ENCODE data around the gene TLE2. TPM values are rescaled to one million over a fixed set of nuclear protein-coding genes. Genes with fewer than 3 reads are reported as not detected.
"Not testable (repeated sequence)": the region's sequence is repeated elsewhere in the genome, so short reads cannot be mapped to it uniquely, and the experiment has no call there.

TLE2 gene
- total RNA-seq, 2 experiments from 2014 or later: 0.99 to 1.00 TPM

GRCh38 chr19:3039641-3040077 is 10.6 kb upstream of the TLE2 start:
- no peak overlapping the region for H3K27ac Mint-ChIP-seq
- POLR2A ChIA-PET: no interaction called here

DNA sequence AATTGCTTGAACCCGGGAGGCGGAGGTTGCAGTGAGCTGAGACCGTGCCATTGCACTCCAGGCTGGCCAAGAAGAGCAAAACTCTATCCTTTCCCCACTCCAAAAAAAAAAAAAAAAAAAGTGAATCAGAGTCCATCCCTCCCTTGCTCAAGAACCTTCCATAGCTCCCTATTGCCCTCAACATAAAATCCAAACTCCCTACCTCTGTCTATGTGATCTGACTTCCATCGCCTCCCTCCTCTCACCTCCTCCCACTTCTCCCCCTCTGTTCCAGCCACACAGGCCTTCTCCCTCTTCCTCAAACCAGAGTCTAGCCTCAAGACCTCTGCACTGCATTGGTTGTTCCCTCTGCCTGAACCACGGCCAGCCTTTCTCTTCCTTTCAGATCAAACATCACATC is 10.0 kb upstream of the TLE2 start:
- H3K36me3 Mint-ChIP-seq (ENCODE audit: low read depth): no peaks in the 10 kb centered on the region
- no peak overlapping the region for H3K4me3 Mint-ChIP-seq
- peaks cover 4% of the 10 kb centered on the region for H3K27me3 Mint-ChIP-seq
- peaks cover 25% of the 10 kb centered on the region for H3K4me1 Mint-ChIP-seq
- H3K27ac Mint-ChIP-seq: peak overlapping the region; percentile 31
- CTCF ChIA-PET: interaction anchor here (0.6 to 1.1 kb wide), 7 partner anchors 13 to 101 kb away, joined by 3 to 5 read pairs (median 3); no protein-coding TSS in a partner anchor
- no peaks in the 10 kb centered on the region for H3K9me3 Mint-ChIP-seq
- no peak for DNase-seq
- POLR2A ChIA-PET: no interaction called here

More at GRCh38 chr19:3039641-3040077, 10.6 kb upstream of the TLE2 start:
- Mint-ChIP-seq H3K36me3 (ENCODE audit: low read depth) (no peaks in the 10 kb centered on the region), H3K4me1 (peaks cover 19% of the 10 kb centered on the region), H3K4me3 (no peak overlapping the region), H3K9me3 (no peaks in the 10 kb centered on the region), H3K27me3 (peaks cover 1% of the 10 kb centered on the region)
- DNase-seq: no peak
- CTCF ChIA-PET: interaction anchor here (0.7 to 1.1 kb wide), 3 partner anchors 13 to 334 kb away, joined by 3 to 6 read pairs (median 3); no protein-coding TSS in a partner anchor

DNA sequence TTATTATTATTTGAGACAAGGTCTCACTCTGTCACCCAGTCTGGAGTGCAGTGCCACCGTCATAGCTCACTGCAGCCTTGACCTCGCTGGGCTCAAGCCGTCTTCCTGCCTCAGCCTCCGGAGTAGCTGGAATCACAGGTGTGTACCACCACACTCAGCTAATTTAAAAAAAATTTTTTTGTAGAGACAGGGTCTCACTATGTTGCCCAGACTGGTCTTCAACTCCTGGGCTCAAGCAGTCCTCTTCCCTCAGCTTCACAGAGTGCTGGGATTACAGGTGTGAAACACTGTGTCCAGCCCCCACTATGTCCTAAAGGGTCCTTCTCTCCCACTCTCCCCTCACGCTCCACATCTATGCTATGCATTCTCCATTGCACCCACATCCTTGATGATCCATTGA is 9.1 kb upstream of the TLE2 start:
- POLR2A ChIA-PET: interaction anchor here (0.6 kb wide), 1 partner anchor 42 kb away, joined by 3 read pairs; no protein-coding TSS in a partner anchor
- DNase-seq: no peak
- CTCF ChIA-PET: interaction anchor here (3.2 kb wide), 1 partner anchor 15 kb away, joined by 13 read pairs; no protein-coding TSS in a partner anchor
- H3K9me3 Mint-ChIP-seq: no peaks in the 10 kb centered on the region
- no peaks in the 10 kb centered on the region for H3K36me3 Mint-ChIP-seq (ENCODE audit: low read depth)
- peaks cover 10% of the 10 kb centered on the region for H3K27me3 Mint-ChIP-seq
- H3K4me1 Mint-ChIP-seq: peaks cover 25% of the 10 kb centered on the region
- no peak overlapping the region for H3K4me3 Mint-ChIP-seq
- H3K27ac Mint-ChIP-seq: no peak overlapping the region

GRCh38 chr19:3036977-3037544 is 8.0 kb upstream of the TLE2 start:
- not testable (repeated sequence) for DNase-seq; H3K36me3 Mint-ChIP-seq (ENCODE audit: low read depth); H3K27ac Mint-ChIP-seq; H3K9me3 Mint-ChIP-seq
- ChIA-PET POLR2A (interaction anchor here (0.8 kb wide), 1 partner anchor 16 kb away, joined by 3 read pairs; no protein-coding TSS in a partner anchor), CTCF (interaction anchor here (1.7 to 3.2 kb wide), 5 partner anchors 13 to 86 kb away, joined by 4 to 21 read pairs (median 10); no protein-coding TSS in a partner anchor)
- peaks cover 17% of the 10 kb centered on the region for H3K27me3 Mint-ChIP-seq
- H3K4me1 Mint-ChIP-seq: peaks cover 21% of the 10 kb centered on the region
- peak overlapping the region; percentile 79 for H3K4me3 Mint-ChIP-seq

DNA sequence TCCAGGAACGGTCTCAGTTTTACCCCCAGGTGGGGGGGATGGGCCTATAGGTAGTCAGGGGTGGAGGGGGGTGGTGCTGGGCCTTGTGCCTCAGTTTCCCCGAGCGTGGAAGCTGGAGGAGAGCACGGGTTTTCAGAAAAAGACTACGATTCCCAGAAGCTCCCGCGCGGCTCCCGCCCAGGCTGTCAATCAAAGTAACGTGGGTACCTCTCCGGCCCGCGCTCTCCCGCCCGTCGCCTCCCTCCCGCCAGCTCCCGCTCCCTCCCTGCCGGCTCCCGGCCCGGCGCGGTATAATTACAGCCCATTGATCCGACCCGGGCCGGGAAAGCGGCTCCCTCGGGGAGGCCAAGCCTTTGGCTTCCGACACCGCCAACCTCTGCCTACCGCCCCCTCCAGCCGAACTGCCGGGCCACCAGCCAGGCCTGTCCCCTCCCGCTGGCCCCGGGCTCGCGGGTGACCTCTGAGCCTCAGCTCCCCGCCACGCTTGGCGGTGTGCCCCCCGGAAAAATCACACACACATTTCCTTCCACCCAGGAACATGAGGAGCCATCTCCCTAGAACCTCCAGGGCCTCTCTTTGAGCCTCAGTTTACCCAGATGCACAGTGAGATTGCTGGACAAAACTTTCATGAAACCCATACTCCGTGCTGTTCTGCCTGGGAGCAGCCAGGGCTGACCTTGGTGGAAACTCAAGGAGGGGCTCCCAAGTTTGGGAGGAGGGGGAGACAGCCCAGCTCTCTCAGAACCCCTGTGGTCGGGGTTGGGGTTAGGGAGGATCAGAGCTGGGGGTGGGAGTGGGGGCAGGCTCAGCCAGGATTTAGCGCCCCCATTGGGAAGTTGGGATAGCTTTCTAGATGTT is 7.3 kb upstream of the TLE2 start:
- peaks cover 21% of the 10 kb centered on the region for H3K4me1 Mint-ChIP-seq
- ChIA-PET CTCF (interaction anchor here (0.7 to 3.2 kb wide), 11 partner anchors 9 to 269 kb away, joined by 3 to 21 read pairs (median 4); no protein-coding TSS in a partner anchor), POLR2A (interaction anchor here (0.5 to 1.2 kb wide), 3 partner anchors 17 to 73 kb away, joined by 3 read pairs; partner anchors contain the start of gene TLE6)
- peak overlapping the region; percentile 97 for H3K27ac Mint-ChIP-seq
- peak overlapping the region; percentile 79 for H3K4me3 Mint-ChIP-seq
- peak; percentile 85 for DNase-seq
- no peaks in the 10 kb centered on the region for H3K36me3 Mint-ChIP-seq (ENCODE audit: low read depth)
- H3K9me3 Mint-ChIP-seq: no peaks in the 10 kb centered on the region
- peaks cover 23% of the 10 kb centered on the region for H3K27me3 Mint-ChIP-seq

GRCh38 chr19:3035542-3036118 is 6.5 kb upstream of the TLE2 start:
- no peaks in the 10 kb centered on the region for H3K9me3 Mint-ChIP-seq
- POLR2A ChIA-PET: interaction anchor here (0.5 to 1.2 kb wide), 3 partner anchors 11 to 72 kb away, joined by 3 to 4 read pairs (median 3); partner anchors contain the start of gene TLE6
- peaks cover 29% of the 10 kb centered on the region for H3K27me3 Mint-ChIP-seq
- H3K4me1 Mint-ChIP-seq: peaks cover 21% of the 10 kb centered on the region
- CTCF ChIA-PET: interaction anchor here (0.9 to 3.2 kb wide), 9 partner anchors 8 to 215 kb away, joined by 3 to 21 read pairs (median 5); no protein-coding TSS in a partner anchor
- H3K27ac Mint-ChIP-seq: peak overlapping the region; percentile 97
- peak overlapping the region; percentile 79 for H3K4me3 Mint-ChIP-seq
- peak; percentile 97 for DNase-seq
- no peaks in the 10 kb centered on the region for H3K36me3 Mint-ChIP-seq (ENCODE audit: low read depth)

DNA sequence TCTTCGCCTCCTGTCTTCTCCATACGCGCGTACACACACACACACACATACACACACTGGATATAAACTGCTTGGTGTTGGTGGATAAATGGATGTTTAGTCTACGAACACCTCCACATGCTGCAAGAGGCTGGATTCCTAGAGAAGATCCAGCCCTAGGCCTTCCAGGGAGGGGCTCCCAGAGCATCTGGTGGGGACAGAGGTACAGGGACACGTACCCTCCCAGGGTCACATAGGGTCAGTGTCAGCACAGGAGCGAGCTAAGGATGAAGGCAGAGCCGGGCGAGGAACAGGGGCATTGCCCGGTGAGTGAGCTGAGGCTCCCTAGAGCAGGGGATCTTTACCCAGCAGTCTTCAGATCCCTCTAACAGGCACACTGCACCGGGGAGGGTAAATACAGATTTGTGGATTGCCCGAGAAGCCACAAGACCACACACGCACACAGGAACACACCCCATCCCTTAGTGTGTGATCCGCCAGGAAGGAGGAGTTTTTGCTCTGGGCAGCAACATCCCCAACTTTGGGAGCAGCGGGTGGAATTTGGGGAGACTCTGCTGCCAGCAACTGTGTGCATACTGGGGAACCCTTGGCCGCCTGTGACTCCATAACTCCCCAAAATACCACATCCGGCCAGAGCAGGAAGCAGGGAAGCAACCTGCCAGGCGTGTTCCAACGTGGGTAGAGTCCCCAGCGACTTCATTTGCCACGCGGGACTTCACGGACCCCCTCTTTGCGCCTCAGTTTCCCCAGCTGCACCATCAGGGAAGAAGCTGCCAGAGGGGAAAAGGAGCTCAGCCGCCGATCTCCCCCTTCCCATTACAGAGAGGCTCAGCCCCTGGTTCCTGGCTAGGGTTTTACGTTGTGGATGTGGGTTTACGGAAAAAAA is 5.8 kb upstream of the TLE2 start:
- H3K4me3 Mint-ChIP-seq: peak overlapping the region; percentile 79
- no peaks in the 10 kb centered on the region for H3K36me3 Mint-ChIP-seq (ENCODE audit: low read depth)
- peak overlapping the region; percentile 97 for H3K27ac Mint-ChIP-seq
- H3K9me3 Mint-ChIP-seq: no peaks in the 10 kb centered on the region
- peaks cover 21% of the 10 kb centered on the region for H3K4me1 Mint-ChIP-seq
- ChIA-PET CTCF (interaction anchor here (0.6 to 2.9 kb wide), 8 partner anchors 8 to 84 kb away, joined by 3 to 21 read pairs (median 4); no protein-coding TSS in a partner anchor), POLR2A (interaction anchor here (0.7 to 1.2 kb wide), 2 partner anchors 10 to 57 kb away, joined by 3 to 4 read pairs; partner anchors contain the start of gene TLE6)
- peak; percentile 68 for DNase-seq
- peaks cover 36% of the 10 kb centered on the region for H3K27me3 Mint-ChIP-seq

- Mint-ChIP-seq H3K4me3 (peak overlapping the region; percentile 29), H3K27ac (no peak overlapping the region), H3K4me1 (peaks cover 25% of the 10 kb centered on the region), H3K9me3 (no peaks in the 10 kb centered on the region), H3K27me3 (peaks cover 41% of the 10 kb centered on the region), H3K36me3 (ENCODE audit: low read depth) (no peaks in the 10 kb centered on the region)
- CTCF ChIA-PET: interaction anchor here (0.6 kb wide), 1 partner anchor 16 kb away, joined by 3 read pairs; no protein-coding TSS in a partner anchor
- DNase-seq: no peak
- POLR2A ChIA-PET: no interaction called here
Measured at GRCh38 chr19:3034406-3034655, 5.3 kb upstream of the TLE2 start.

DNA sequence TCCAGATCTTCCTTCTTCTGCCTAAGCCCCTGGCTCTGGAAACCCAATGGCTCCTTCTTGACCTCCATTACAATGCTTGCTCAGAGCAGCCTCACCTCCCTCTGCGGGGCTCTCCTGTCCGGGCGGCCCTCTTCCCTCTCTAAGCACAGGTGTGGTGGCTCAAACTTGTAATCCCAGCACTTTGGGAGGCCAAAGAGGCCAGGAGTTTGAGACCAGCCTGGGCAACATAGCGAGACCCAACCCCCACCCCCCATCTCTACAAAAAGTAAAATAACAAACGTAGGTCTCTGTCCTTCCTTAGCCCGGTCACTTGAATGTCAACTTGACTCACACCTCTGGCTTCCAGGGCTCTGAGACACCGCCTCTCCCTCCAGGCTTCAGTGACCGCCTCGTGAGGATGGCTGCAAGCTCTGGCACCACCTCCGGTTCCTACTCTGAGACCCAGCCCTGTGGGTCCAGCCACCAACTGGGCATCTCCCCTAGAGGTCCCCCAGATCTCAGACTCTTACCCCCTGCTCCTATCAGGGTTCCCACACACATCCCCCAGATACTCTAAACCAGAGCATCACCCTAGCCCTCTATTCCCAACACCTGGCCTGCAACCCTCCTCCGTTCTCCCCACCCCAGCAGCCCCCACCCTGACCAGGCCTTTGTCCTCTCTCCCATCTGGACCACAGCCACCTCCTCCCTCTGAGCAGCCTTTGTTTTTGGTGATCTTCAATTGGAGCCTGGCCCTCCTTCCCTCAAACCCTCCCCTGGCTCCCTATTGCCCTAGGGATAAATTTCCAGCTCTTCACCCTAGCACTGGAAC is 4.7 kb upstream of the TLE2 start:
- CTCF ChIA-PET: no interaction called here
- peaks cover 41% of the 10 kb centered on the region for H3K27me3 Mint-ChIP-seq
- peaks cover 26% of the 10 kb centered on the region for H3K4me1 Mint-ChIP-seq
- no peaks in the 10 kb centered on the region for H3K36me3 Mint-ChIP-seq (ENCODE audit: low read depth)
- H3K4me3 Mint-ChIP-seq: peak overlapping the region; percentile 29
- POLR2A ChIA-PET: no interaction called here
- DNase-seq: no peak
- no peaks in the 10 kb centered on the region for H3K9me3 Mint-ChIP-seq
- peak overlapping the region; percentile 4 for H3K27ac Mint-ChIP-seq

- Mint-ChIP-seq H3K27ac (no peak overlapping the region), H3K36me3 (ENCODE audit: low read depth) (no peaks in the 10 kb centered on the region), H3K9me3 (no peaks in the 10 kb centered on the region), H3K27me3 (peaks cover 53% of the 10 kb centered on the region), H3K4me3 (no peak overlapping the region), H3K4me1 (peaks cover 25% of the 10 kb centered on the region)
- ChIA-PET CTCF (no interaction called here), POLR2A (no interaction called here)
- DNase-seq: no peak
Measured at GRCh38 chr19:3031607-3031867, 2.5 kb upstream of the TLE2 start.

- ChIA-PET POLR2A (no interaction called here), CTCF (no interaction called here)
- no peaks in the 10 kb centered on the region for H3K36me3 Mint-ChIP-seq (ENCODE audit: low read depth)
- no peaks in the 10 kb centered on the region for H3K9me3 Mint-ChIP-seq
- H3K4me1 Mint-ChIP-seq: peaks cover 25% of the 10 kb centered on the region
- no peak overlapping the region for H3K27ac Mint-ChIP-seq
- H3K4me3 Mint-ChIP-seq: peak overlapping the region; percentile 50
- H3K27me3 Mint-ChIP-seq: peaks cover 55% of the 10 kb centered on the region
- no peak for DNase-seq
Measured at GRCh38 chr19:3028305-3029064, 595 bp downstream of the TLE2 start.

Data from activated CD4-positive, alpha-beta T cell treated with anti-CD3 and anti-CD28 coated beads, Interleukin-2, amount 10 ng/mL, durations not matched to agents 7 days and 5 days (primary cell).